Mesenchymal stem cell (in vitro differentiated cells and primary cell): ENCODE results near the gene AMN.

ENCODE experiments used
- DNase-seq: peaks from one replicate; pipeline ENCODE4 v3.0.0-alpha.2; 2013
- H2AFZ ChIP-seq: one replicate; pipeline ENCODE4 v1.6.1; 2013; ENCODE audit warnings: low read depth, mild to moderate bottlenecking, control low read depth, inconsistent platforms, low read length, moderate library complexity
- H2AK5ac ChIP-seq: 2 replicates; pipeline ENCODE4 v1.6.1; 2013; ENCODE audit warnings: low read length, moderate library complexity, mild to moderate bottlenecking, inconsistent platforms; ENCODE audit not compliant: severe bottlenecking
- H2BK120ac ChIP-seq: one replicate; pipeline ENCODE4 v1.6.1; 2013; ENCODE audit warnings: low read depth, mild to moderate bottlenecking, inconsistent platforms, low read length, moderate library complexity
- H2BK12ac ChIP-seq, 2 experiments: one replicate each; pipeline ENCODE4 v1.6.1; 2013; ENCODE audit warnings: inconsistent platforms in 2 of 2, low read length in 2 of 2, mild to moderate bottlenecking in 2 of 2, moderate library complexity in 2 of 2, control low read depth in 1 of 2
- H2BK15ac ChIP-seq: one replicate; pipeline ENCODE4 v1.6.1; 2013; ENCODE audit warnings: mild to moderate bottlenecking, low read depth, inconsistent platforms; ENCODE audit not compliant: poor library complexity, severe bottlenecking
- H2BK5ac ChIP-seq: 2 replicates; pipeline ENCODE4 v1.6.1; 2013; ENCODE audit warnings: low read depth, mild to moderate bottlenecking, low read length, control low read depth, inconsistent platforms; ENCODE audit not compliant: poor library complexity, severe bottlenecking
- H3K14ac ChIP-seq, 2 experiments: one replicate each; pipeline ENCODE4 v1.6.1; 2013; ENCODE audit warnings: inconsistent platforms in 2 of 2, low read length in 2 of 2, control low read depth in 1 of 2, mild to moderate bottlenecking in 1 of 2, moderate library complexity in 1 of 2
- H3K18ac ChIP-seq, 2 experiments: one replicate each; pipeline ENCODE4 v1.6.1; 2013; ENCODE audit warnings: inconsistent platforms in 2 of 2, low read length in 2 of 2, control low read depth in 1 of 2, low read depth in 1 of 2, mild to moderate bottlenecking in 1 of 2
- H3K23ac ChIP-seq, 2 experiments: one replicate each; pipeline ENCODE4 v1.6.1; 2013; ENCODE audit warnings: inconsistent platforms in 2 of 2, low read length in 2 of 2, mild to moderate bottlenecking in 2 of 2, moderate library complexity in 2 of 2, control low read depth in 1 of 2
- H3K27ac ChIP-seq: 2 replicates; pipeline ENCODE4 v1.5.1; 2013; ENCODE audit warnings: mild to moderate bottlenecking, moderate library complexity, low read length, control low read depth, inconsistent platforms; ENCODE audit not compliant: poor library complexity, severe bottlenecking
- H3K27me3 ChIP-seq, 2 experiments: 2 replicates each; pipeline versions ENCODE4 v1.6.1 to v1.7.0; 2013; ENCODE audit warnings: low read length in 2 of 2, mild to moderate bottlenecking in 2 of 2, moderate library complexity in 2 of 2, control low read depth in 1 of 2, inconsistent platforms in 1 of 2; ENCODE audit not compliant: control insufficient read depth in 1 of 2, insufficient read depth in 1 of 2
- H3K36me3 ChIP-seq, 2 experiments: 2 replicates each; pipeline versions ENCODE4 v1.6.1 to v1.7.0; 2013; ENCODE audit warnings: low read length in 2 of 2, control low read depth in 1 of 2, inconsistent platforms in 1 of 2, low read depth in 1 of 2, mild to moderate bottlenecking in 1 of 2; ENCODE audit not compliant: insufficient read depth in 2 of 2, control insufficient read depth in 1 of 2
- H3K4ac ChIP-seq, 2 experiments: one replicate each; pipeline ENCODE4 v1.6.1; 2013; ENCODE audit warnings: inconsistent platforms in 2 of 2, low read length in 2 of 2, mild to moderate bottlenecking in 2 of 2, moderate library complexity in 2 of 2, control low read depth in 1 of 2, low read depth in 1 of 2
- H3K4me1 ChIP-seq: 2 replicates; pipeline ENCODE4 v1.6.1; 2013; ENCODE audit warnings: low read depth, low read length, control low read depth; ENCODE audit not compliant: control insufficient read depth, insufficient read depth
- H3K4me2 ChIP-seq: 2 replicates; pipeline ENCODE4 v1.6.1; 2013; ENCODE audit warnings: low read length, mild to moderate bottlenecking, inconsistent platforms; ENCODE audit not compliant: poor library complexity, severe bottlenecking
- H3K4me3 ChIP-seq, 2 experiments: 2 replicates each; pipeline versions ENCODE4 v1.5.1 to v1.7.0; 2013; ENCODE audit warnings: low read length in 2 of 2, mild to moderate bottlenecking in 2 of 2, control low read depth in 1 of 2, low read depth in 1 of 2; ENCODE audit not compliant: insufficient read depth in 1 of 2
- H3K79me1 ChIP-seq: replicated peaks from 2 replicates; pipeline ENCODE4 v1.6.1; 2013; ENCODE audit warnings: mild to moderate bottlenecking, control low read depth, low read length, inconsistent platforms; ENCODE audit not compliant: poor library complexity, severe bottlenecking
- H3K9ac ChIP-seq: 2 replicates; pipeline ENCODE4 v1.7.0; 2013; ENCODE audit warnings: mild to moderate bottlenecking, low read length, moderate library complexity
- H3K9me3 ChIP-seq: 2 replicates; pipeline ENCODE4 v1.7.0; 2013; ENCODE audit warnings: mild to moderate bottlenecking, low read length; ENCODE audit not compliant: control insufficient read depth
- H4K8ac ChIP-seq: one replicate; pipeline ENCODE4 v1.6.1; 2013; ENCODE audit warnings: inconsistent platforms, mild to moderate bottlenecking, low read length, moderate library complexity
- H4K91ac ChIP-seq: one replicate; pipeline ENCODE4 v1.6.1; 2013; ENCODE audit warnings: mild to moderate bottlenecking, low read length, inconsistent platforms
- WGBS: methylation state at CpG from one replicate; pipeline ENCODE4 v1.1.7; 2013; ENCODE audit warnings: mixed read lengths; 5-methylcytosine and 5-hydroxymethylcytosine counted together

Gene AMN

GRCh38 chr14:102958461-102958860 lies 36.0 kb downstream of the AMN start:
- DNase-seq, result no peak
- no peak overlapping the region for H2AK5ac ChIP-seq

GRCh38 chr14:102962111-102962627 lies 39.7 kb downstream of the AMN start:
- peaks cover 26% of the 10 kb centered on the region for H3K79me1 ChIP-seq
- H3K4me1 ChIP-seq, result no peaks in the 10 kb centered on the region
- no peak overlapping the region for H2BK120ac ChIP-seq
- H3K4me2 ChIP-seq, result no peak overlapping the region
- no peaks in the 10 kb centered on the region for H3K27me3 ChIP-seq
- H3K4ac ChIP-seq, result no peak overlapping the region
- no peak overlapping the region for H3K14ac ChIP-seq
- H2BK12ac ChIP-seq, result no peak overlapping the region
- H3K23ac ChIP-seq, result no peak overlapping the region
- no peak overlapping the region for H3K4me3 ChIP-seq
- no peak overlapping the region for H4K8ac ChIP-seq
- H2BK5ac ChIP-seq, result no peak overlapping the region
- 97% methylated on average over 8 of the region's 9 CpGs for WGBS
- DNase-seq, result no peak
- no peak overlapping the region for H3K18ac ChIP-seq
- no peaks in the 10 kb centered on the region for H3K9me3 ChIP-seq
- no peak overlapping the region for H4K91ac ChIP-seq
- no peak overlapping the region for H3K9ac ChIP-seq
- no peak overlapping the region for H3K27ac ChIP-seq
- H3K36me3 ChIP-seq, result peaks cover 73 to 97% of the 10 kb centered on the region in 2 experiments
- H2AK5ac ChIP-seq, result no peak overlapping the region
- H2AFZ ChIP-seq, result no peak overlapping the region
- no peak overlapping the region for H2BK15ac ChIP-seq

More at GRCh38 chr14:102958461-102958860, 36.0 kb downstream of the AMN start:
- Histone ChIP-seq H3K9me3 (no peaks in the 10 kb centered on the region), H4K8ac (no peak overlapping the region), H3K23ac (no peak overlapping the region), H3K79me1 (peaks cover 26% of the 10 kb centered on the region), H3K27me3 (no peaks in the 10 kb centered on the region), H3K27ac (no peak overlapping the region), H3K18ac (no peak overlapping the region), H2BK120ac (no peak overlapping the region), H4K91ac (no peak overlapping the region), H2BK5ac (no peak overlapping the region), H3K9ac (no peak overlapping the region), H3K4ac (no peak overlapping the region), H2AFZ (no peak overlapping the region), H3K4me3 (no peak overlapping the region), H2BK15ac (no peak overlapping the region), H3K36me3 (peaks cover 75 to 94% of the 10 kb centered on the region in 2 experiments), H3K14ac (no peak overlapping the region), H3K4me2 (no peak overlapping the region), H3K4me1 (no peaks in the 10 kb centered on the region), H2BK12ac (no peak overlapping the region)
- whole genome bisulfite sequencing, result 93% methylated on average over 8 of the region's 10 CpGs

- Histone ChIP-seq H3K9me3 (no peaks in the 10 kb centered on the region), H3K23ac (no peak overlapping the region), H4K8ac (no peak overlapping the region), H3K4me3 (no peak overlapping the region), H3K27ac (no peak overlapping the region), H3K4me2 (no peak overlapping the region), H3K36me3 (peaks cover 75 to 97% of the 10 kb centered on the region in 2 experiments), H3K27me3 (no peaks in the 10 kb centered on the region), H2AFZ (no peak overlapping the region), H3K18ac (no peak overlapping the region), H3K79me1 (peaks cover 29% of the 10 kb centered on the region), H3K4ac (no peak overlapping the region), H2BK15ac (peak overlapping the region; percentile 17), H2BK5ac (no peak overlapping the region), H2AK5ac (no peak overlapping the region), H3K4me1 (no peaks in the 10 kb centered on the region), H2BK120ac (no peak overlapping the region), H2BK12ac (no peak overlapping the region), H4K91ac (no peak overlapping the region), H3K14ac (no peak overlapping the region), H3K9ac (no peak overlapping the region)
- WGBS, result 98% methylated on average over 38 of the region's 39 CpGs
- no peak for DNase-seq
Observed at GRCh38 chr14:102964152-102964730, 41.8 kb downstream of the AMN start.

GRCh38 chr14:102965282-102965681 lies 42.8 kb downstream of the AMN start:
- no peak overlapping the region for H3K4me3 ChIP-seq
- H2BK5ac ChIP-seq, result no peak overlapping the region
- no peaks in the 10 kb centered on the region for H3K4me1 ChIP-seq
- no peaks in the 10 kb centered on the region for H3K9me3 ChIP-seq
- H2BK15ac ChIP-seq, result no peak overlapping the region
- DNase-seq, result no peak
- H2BK120ac ChIP-seq, result no peak overlapping the region
- peaks cover 35% of the 10 kb centered on the region for H3K79me1 ChIP-seq
- H4K8ac ChIP-seq, result no peak overlapping the region
- H3K27ac ChIP-seq, result no peak overlapping the region
- 100% methylated on average over 2 of the region's 3 CpGs for WGBS
- no peak overlapping the region for H3K4ac ChIP-seq
- H3K23ac ChIP-seq, result no peak overlapping the region
- no peak overlapping the region for H2BK12ac ChIP-seq
- no peak overlapping the region for H2AFZ ChIP-seq
- no peak overlapping the region for H4K91ac ChIP-seq
- H3K4me2 ChIP-seq, result no peak overlapping the region
- H2AK5ac ChIP-seq, result no peak overlapping the region
- no peaks in the 10 kb centered on the region for H3K27me3 ChIP-seq
- peaks cover 80 to 99% of the 10 kb centered on the region in 2 experiments for H3K36me3 ChIP-seq
- H3K9ac ChIP-seq, result no peak overlapping the region
- no peak overlapping the region for H3K18ac ChIP-seq
- no peak overlapping the region for H3K14ac ChIP-seq
